H1 (cell line): ENCODE results near the gene RMDN2. TPM values are rescaled to one million over a fixed set of nuclear protein-coding genes. Genes with fewer than 3 reads are reported as not detected.

ENCODE experiments used
- CTCF ChIA-PET: fragments of 300-600 bp; sonication (Branson Sonifier 250); formaldehyde crosslinking; loops from one replicate; lab custom pipeline; 2021; ENCODE audit not compliant: partially characterized antibody; lab: Charles Lee
- POLR2A ChIA-PET: fragments of 300-600 bp; sonication (Branson Sonifier 250); formaldehyde crosslinking; loops from one replicate; lab custom pipeline; 2021; ENCODE audit warnings: inconsistent platforms; ENCODE audit not compliant: partially characterized antibody; lab: Charles Lee
- DNase-seq, 2 experiments: peaks; one replicate each; pipeline versions ENCODE4 v3.0.0 to v3.0.0-alpha.2; 2010 to 2022; ENCODE audit warnings: low spot score in 2 of 2, low read depth in 1 of 2, mixed read lengths in 1 of 2
- FAIRE-seq: peaks from 2 replicates; lab custom pipeline; 2011; peaks lifted over from hg19 to GRCh38; lab: Jason Lieb, UNC
- H2AFZ ChIP-seq: 2 replicates; pipeline ENCODE4 v1.8.1; 2012; ENCODE audit warnings: low read length, inconsistent platforms
- H2AK5ac ChIP-seq: 2 replicates; pipeline ENCODE4 v1.6.1; 2013; ENCODE audit warnings: low read depth, low read length
- H2BK120ac ChIP-seq: replicated peaks from 2 replicates; pipeline ENCODE3; 2013; ENCODE audit warnings: low read depth, low read length, inconsistent platforms
- H2BK12ac ChIP-seq: 2 replicates; pipeline ENCODE4 v1.6.1; 2013; ENCODE audit warnings: low read depth, low read length
- H2BK15ac ChIP-seq: 2 replicates; pipeline ENCODE4 v1.6.1; 2013; ENCODE audit warnings: low read length
- H2BK20ac ChIP-seq: 2 replicates; pipeline ENCODE4 v1.6.1; 2013; ENCODE audit warnings: low read length
- H2BK5ac ChIP-seq: 2 replicates; pipeline ENCODE4 v1.6.1; 2013; ENCODE audit warnings: low read depth, low read length
- H3K14ac ChIP-seq: 2 replicates; pipeline ENCODE4 v1.6.1; 2013; ENCODE audit warnings: inconsistent platforms; ENCODE audit not compliant: insufficient read length
- H3K18ac ChIP-seq: 2 replicates; pipeline ENCODE4 v1.6.1; 2013; ENCODE audit warnings: low read length; ENCODE audit errors: extremely low read depth
- H3K23ac ChIP-seq: 2 replicates; pipeline ENCODE4 v1.6.1; 2013; ENCODE audit warnings: inconsistent platforms; ENCODE audit not compliant: insufficient read length
- H3K23me2 ChIP-seq: 2 replicates; pipeline ENCODE4 v1.6.1; 2013; ENCODE audit warnings: low read depth, low read length
- H3K27ac ChIP-seq: 2 replicates; pipeline ENCODE4 v1.6.1; 2011; ENCODE audit warnings: low read depth, low read length, inconsistent platforms
- H3K27me3 ChIP-seq, 4 experiments: replicated peaks in 1 of 4; 1 replicate in 1 of 4; 2 replicates in 3 of 4; pipeline versions ENCODE4 v1.6.1 to v1.8.1; 2011 to 2013; ENCODE audit warnings: low read length in 3 of 4, mild to moderate bottlenecking in 3 of 4, inconsistent platforms in 2 of 4, mixed read lengths in 2 of 4, moderate library complexity in 1 of 4; ENCODE audit not compliant: control insufficient read depth in 3 of 4, insufficient read depth in 3 of 4; ENCODE audit errors: extremely low read depth in 1 of 4
- H3K36me3 ChIP-seq, 4 experiments: 2 replicates each; pipeline versions ENCODE4 v1.6.1 to v1.8.1; 2011 to 2013; ENCODE audit warnings: mild to moderate bottlenecking in 4 of 4, low read length in 3 of 4, moderate library complexity in 2 of 4, control low read depth in 1 of 4, inconsistent platforms in 1 of 4; ENCODE audit not compliant: insufficient read depth in 4 of 4, control insufficient read depth in 2 of 4
- H3K4ac ChIP-seq: replicated peaks from 2 replicates; pipeline ENCODE3; 2013; ENCODE audit warnings: low read length, low read depth, mixed read lengths, inconsistent platforms; ENCODE audit not compliant: insufficient read length
- H3K4me1 ChIP-seq, 4 experiments: replicated peaks in 1 of 4; 1 replicate in 1 of 4; 2 replicates in 3 of 4; pipeline versions ENCODE4 v1.6.1 to v1.8.1; 2011 to 2013; ENCODE audit warnings: low read length in 3 of 4, inconsistent platforms in 2 of 4, mixed read lengths in 1 of 4; ENCODE audit not compliant: insufficient read depth in 4 of 4, control insufficient read depth in 3 of 4
- H3K4me2 ChIP-seq, 2 experiments: 2 replicates each; pipeline versions ENCODE4 v1.6.1 to v1.8.1; 2011 to 2013; ENCODE audit warnings: low read depth in 2 of 2, low read length in 2 of 2, control low read depth in 1 of 2, inconsistent platforms in 1 of 2, mild to moderate bottlenecking in 1 of 2; ENCODE audit not compliant: insufficient read depth in 1 of 2
- H3K4me3 ChIP-seq, 4 experiments: fragments of 200-600, 300-600 bp in 1 of 4; sonication (generic), shearing (Covaris generic), sonication (Bioruptor Twin) in 1 of 4; 2 replicates each; pipeline versions ENCODE4 v1.5.1 to v1.8.1; 2011 to 2016; ENCODE audit warnings: low read length in 4 of 4, low read depth in 3 of 4, control low read depth in 2 of 4, inconsistent platforms in 2 of 4, mild to moderate bottlenecking in 2 of 4, mixed read lengths in 1 of 4, moderate library complexity in 1 of 4; ENCODE audit not compliant: insufficient read depth in 2 of 4; ENCODE audit errors: extremely low read depth in 1 of 4
- H3K56ac ChIP-seq: replicated peaks from 2 replicates; pipeline ENCODE3; 2013; ENCODE audit warnings: low read depth, mild to moderate bottlenecking, mixed read lengths, low read length, inconsistent platforms; ENCODE audit not compliant: insufficient read length
- H3K79me1 ChIP-seq: 2 replicates; pipeline ENCODE4 v1.6.1; 2013; ENCODE audit warnings: low read depth, low read length, control low read depth
- H3K79me2 ChIP-seq, 2 experiments: 2 replicates each; pipeline versions ENCODE4 v1.6.1 to v1.8.1; 2012 to 2013; ENCODE audit warnings: low read length in 2 of 2, mild to moderate bottlenecking in 2 of 2, inconsistent platforms in 1 of 2; ENCODE audit not compliant: insufficient read depth in 2 of 2, control insufficient read depth in 1 of 2
- H3K9ac ChIP-seq, 4 experiments: replicated peaks in 1 of 4; 1 replicate in 1 of 4; 2 replicates in 3 of 4; pipeline versions ENCODE4 v1.6.1 to v1.8.1; 2011 to 2013; ENCODE audit warnings: low read depth in 3 of 4, low read length in 3 of 4, control low read depth in 2 of 4, mild to moderate bottlenecking in 2 of 4, moderate library complexity in 2 of 4, inconsistent platforms in 1 of 4; ENCODE audit errors: extremely low read depth in 1 of 4
- H3K9me3 ChIP-seq, 2 experiments: 2 replicates each; pipeline versions ENCODE4 v1.6.1 to v1.8.1; 2012 to 2013; ENCODE audit warnings: mild to moderate bottlenecking in 2 of 2, moderate library complexity in 2 of 2, control low read depth in 1 of 2, inconsistent platforms in 1 of 2, low read depth in 1 of 2, low read length in 1 of 2, mixed read lengths in 1 of 2; ENCODE audit not compliant: insufficient read depth in 2 of 2
- H4K20me1 ChIP-seq, 2 experiments: replicated peaks in 1 of 2; 2 replicates each; pipeline versions ENCODE3 to v1.8.1; 2011 to 2013; ENCODE audit warnings: inconsistent platforms in 2 of 2, low read length in 2 of 2, mild to moderate bottlenecking in 1 of 2; ENCODE audit not compliant: insufficient read depth in 2 of 2, control insufficient read depth in 1 of 2
- H4K5ac ChIP-seq: 2 replicates; pipeline ENCODE4 v1.6.1; 2013; ENCODE audit warnings: low read length, low read depth, mixed read lengths, inconsistent platforms; ENCODE audit not compliant: insufficient read length
- H4K8ac ChIP-seq: 2 replicates; pipeline ENCODE4 v1.8.0; 2013; ENCODE audit warnings: mild to moderate bottlenecking, moderate library complexity, low read length, inconsistent platforms; ENCODE audit not compliant: insufficient read depth; ENCODE audit errors: extremely low read depth
- H4K91ac ChIP-seq: replicated peaks from 2 replicates; pipeline ENCODE3; 2013; ENCODE audit warnings: low read length, mixed read lengths, inconsistent platforms; ENCODE audit not compliant: insufficient read length
- GABPA ChIP-seq: IDR thresholded peaks from 2 replicates; pipeline ENCODE4 v1.6.1; 2011; ENCODE audit warnings: mild to moderate bottlenecking, low read length, moderate library complexity, borderline replicate concordance; ENCODE audit not compliant: insufficient read depth
- MAX ChIP-seq: IDR thresholded peaks from 2 replicates; pipeline ENCODE4 v1.6.1; 2012; ENCODE audit warnings: inconsistent platforms
- TAF1 ChIP-seq: IDR thresholded peaks from 2 replicates; pipeline ENCODE4 v1.6.1; 2011; ENCODE audit warnings: mild to moderate bottlenecking, low read depth, low read length
- WGBS, 2 experiments: shearing (Covaris generic) in 1 of 2; methylation state at CpG; one replicate each; pipeline versions ENCODE4 v1.1.6 to v1.1.7; 2013 to 2015; ENCODE audit warnings: low lambda C conversion rate in 2 of 2, mixed read lengths in 2 of 2, inconsistent platforms in 1 of 2, low coverage in 1 of 2, missing lambda C conversion rate in 1 of 2; ENCODE audit not compliant: insufficient replicate concordance in 2 of 2, insufficient coverage in 1 of 2, insufficient read length in 1 of 2; ENCODE audit errors: extremely low coverage in 1 of 2, missing lambda C conversion rate in 1 of 2; 5-methylcytosine and 5-hydroxymethylcytosine counted together
- polyA plus RNA-seq, 7 experiments: library from polyadenylated mRNA; depleted of rRNA in 3 of 7; stranded (reverse) in 5 of 7; unstranded in 2 of 7; fragments of >200 nt in 5 of 7; fragments of 200-250 nt in 2 of 7; gene quantifications; 1 replicate in 5 of 7; 2 replicates in 1 of 7; 4 replicates in 1 of 7; pipeline versions ENCODE4 v1.2.1 to v1.2.3, GENCODE V29; 2011 to 2013; ENCODE audit warnings: missing spikeins in 2 of 7, mixed read lengths in 2 of 7
- total RNA-seq: library from RNA; stranded (reverse); fragmentation: NEBNext Ultra II Directional; extraction: Animal tissue kit (Norgen Biotek cat#: 25700); gene quantifications from 2 replicates; pipeline ENCODE4 v1.2.1, GENCODE V29; 2021
- TF ChIP-seq, protein P1 (sequence below): IDR thresholded peaks from 2 replicates; pipeline ENCODE4 v1.6.1; 2011; ENCODE audit warnings: low read depth, mild to moderate bottlenecking, low read length; ENCODE audit not compliant: insufficient read depth

The RMDN2 gene
- total and polyA plus RNA-seq, 2 of the 8 experiments (the other 6 are each of a cell fraction or from before 2014, with no cell fraction given): 0.53 to 3.0 TPM

GRCh38 chr2:37912056-37912455 lies 13.0 kb upstream of the RMDN2 start:
- Histone ChIP-seq H3K79me1 (no peaks in the 10 kb centered on the region), H3K4ac (no peak overlapping the region), H2AK5ac (no peak overlapping the region), H2BK15ac (no peak overlapping the region), H2BK5ac (no peak overlapping the region), H3K56ac (no peak overlapping the region), H3K23ac (no peak overlapping the region), H3K18ac (no peak overlapping the region), H3K79me2 (no peaks in the 10 kb centered on the region), H3K27ac (no peak overlapping the region), H2BK120ac (no peak overlapping the region), H3K9ac (no peak overlapping the region), H3K4me3 (no peak overlapping the region), H3K4me1 (no peaks in the 10 kb centered on the region), H3K23me2 (no peaks in the 10 kb centered on the region; the same call in 1 of the 2 replicates), H3K27me3 (no peaks in the 10 kb centered on the region), H3K4me2 (no peak overlapping the region), H2AFZ (no peak overlapping the region), H3K36me3 (no peaks in the 10 kb centered on the region), H3K9me3 (no peaks in the 10 kb centered on the region), H4K8ac (no peak overlapping the region), H4K91ac (no peak overlapping the region), H2BK12ac (no peak overlapping the region), H3K14ac (no peak overlapping the region), H4K5ac (no peak overlapping the region), H4K20me1 (no peaks in the 10 kb centered on the region), H2BK20ac (no peak overlapping the region)
- DNase-seq (no peak), FAIRE-seq (no peak)
- TF ChIP-seq, protein P1, sequence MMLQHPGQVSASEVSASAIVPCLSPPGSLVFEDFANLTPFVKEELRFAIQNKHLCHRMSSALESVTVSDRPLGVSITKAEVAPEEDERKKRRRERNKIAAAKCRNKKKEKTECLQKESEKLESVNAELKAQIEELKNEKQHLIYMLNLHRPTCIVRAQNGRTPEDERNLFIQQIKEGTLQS: no peak
- TF ChIP-seq TAF1 (no peak), GABPA (no peak), MAX (no peak)
- WGBS, 2 experiments: 91% methylated on average over 1 of the region's 1 CpG; no CpG with 5 or more reads in 1 of the 2 experiments
- CTCF ChIA-PET: no interaction called here
- POLR2A ChIA-PET: no interaction called here
